GM23338 (cell line): ENCODE results near the gene KLHDC7B. TPM values are rescaled to one million over a fixed set of nuclear protein-coding genes. Genes with fewer than 3 reads are reported as not detected.

Source experiments
- ATAC-seq: fragments of 200-7000 bp; cut with Tn5 transposase; 3 replicates; pipeline ENCODE4 v1.9.1; 2020
- DNase-seq: peaks from one replicate; pipeline ENCODE4 v3.0.0-alpha.2; 2015; ENCODE audit warnings: low spot score
- H2AFZ ChIP-seq: fragments of 200-600 bp; sonication (generic); 2 replicates; pipeline ENCODE4 v1.8.0; 2016; ENCODE audit warnings: antibody characterized with exemption, mild to moderate bottlenecking, moderate library complexity
- H3F3A ChIP-seq: fragments of 200-600 bp; sonication (generic); replicated peaks from 2 replicates; pipeline ENCODE4 v1.8.0; 2017; ENCODE audit warnings: antibody characterized with exemption, mixed run types, low read depth
- H3K27ac ChIP-seq: fragments of 200-600 bp; sonication (generic); 2 replicates; pipeline ENCODE4 v1.6.1; 2016; ENCODE audit warnings: low read depth
- H3K27me3 ChIP-seq: fragments of 200-600 bp; sonication (generic); 2 replicates; pipeline ENCODE4 v1.8.0; 2016; ENCODE audit warnings: mild to moderate bottlenecking, mixed run types, moderate library complexity; ENCODE audit not compliant: insufficient read depth
- H3K36me3 ChIP-seq: fragments of 200-600 bp; sonication (generic); 2 replicates; pipeline ENCODE4 v1.8.0; 2016; ENCODE audit warnings: mild to moderate bottlenecking; ENCODE audit not compliant: insufficient read depth
- H3K4me1 ChIP-seq: fragments of 200-600 bp; sonication (generic); 2 replicates; pipeline ENCODE4 v1.8.0; 2016; ENCODE audit warnings: mild to moderate bottlenecking, moderate library complexity; ENCODE audit not compliant: insufficient read depth
- H3K4me2 ChIP-seq: fragments of 200-600 bp; sonication (generic); 2 replicates; pipeline ENCODE4 v1.7.1; 2017; ENCODE audit warnings: mixed run types
- H3K4me3 ChIP-seq: fragments of 200-600 bp; sonication (generic); 2 replicates; pipeline ENCODE4 v1.6.1; 2016; ENCODE audit warnings: mixed run types
- H3K79me2 ChIP-seq: fragments of 200-600 bp; sonication (generic); replicated peaks from 2 replicates; pipeline ENCODE4 v1.8.0; 2017; ENCODE audit warnings: mild to moderate bottlenecking; ENCODE audit not compliant: insufficient read depth
- H3K9me2 ChIP-seq: fragments of 200-600 bp; sonication (generic); 2 replicates; pipeline ENCODE4 v1.8.0; 2017; ENCODE audit not compliant: insufficient read depth
- H4K20me1 ChIP-seq: fragments of 200-600 bp; sonication (generic); replicated peaks from 2 replicates; pipeline ENCODE4 v1.8.0; 2017; ENCODE audit warnings: mild to moderate bottlenecking; ENCODE audit not compliant: insufficient read depth
- H3K27ac Mint-ChIP-seq: 2 replicates; pipeline ENCODE4 v1.8.0; 2020; ENCODE audit warnings: inconsistent platforms, mild to moderate bottlenecking, moderate library complexity, mixed read lengths
- H3K27me3 Mint-ChIP-seq: 3 replicates; pipeline ENCODE4 v1.8.0; 2022; ENCODE audit warnings: low read depth, mild to moderate bottlenecking, moderate library complexity, mixed read lengths, inconsistent platforms; ENCODE audit not compliant: insufficient read depth, poor library complexity
- H3K36me3 Mint-ChIP-seq: 3 replicates; pipeline ENCODE4 v1.8.0; 2021; ENCODE audit warnings: low read depth, mild to moderate bottlenecking, inconsistent platforms, moderate library complexity, mixed read lengths
- H3K4me1 Mint-ChIP-seq: 3 replicates; pipeline ENCODE4 v1.8.0; 2020; ENCODE audit warnings: mild to moderate bottlenecking, inconsistent platforms, mixed read lengths
- H3K4me3 Mint-ChIP-seq: 3 replicates; pipeline ENCODE4 v1.8.0; 2021; ENCODE audit warnings: moderate library complexity, mild to moderate bottlenecking, inconsistent platforms, mixed read lengths
- H3K9me3 Mint-ChIP-seq: 3 replicates; pipeline ENCODE4 v1.8.0; 2020; ENCODE audit warnings: moderate library complexity, mild to moderate bottlenecking, inconsistent platforms, mixed read lengths
- EZH2 ChIP-seq: fragments of 200-600 bp; sonication (generic); IDR thresholded peaks from one replicate; pipeline ENCODE4 v1.8.0; 2017; ENCODE audit warnings: antibody characterized with exemption, mild to moderate bottlenecking, low read depth; ENCODE audit not compliant: unreplicated experiment
- EZH2phosphoT487 ChIP-seq: fragments of 200-600 bp; sonication (generic); IDR thresholded peaks from one replicate; pipeline ENCODE4 v1.8.1; 2018; ENCODE audit warnings: antibody characterized with exemption; ENCODE audit not compliant: unreplicated experiment
- JUNB ChIP-seq: IDR thresholded peaks from one replicate; pipeline ENCODE4 v1.6.1; 2016; ENCODE audit warnings: antibody characterized with exemption; ENCODE audit not compliant: unreplicated experiment
- ZNF114 ChIP-seq: fragments of 250-450 bp; sonication (Bioruptor Pico); IDR thresholded peaks from 2 replicates; pipeline ENCODE4 v1.5.0; 2020; ENCODE audit warnings: mild to moderate bottlenecking, moderate library complexity
- ZNF331 ChIP-seq: fragments of 250-450 bp; sonication (Bioruptor Pico); IDR thresholded peaks from 2 replicates; pipeline ENCODE4 v1.5.0; 2020; ENCODE audit warnings: low read depth, mild to moderate bottlenecking, moderate library complexity
- polyA plus RNA-seq: library from polyadenylated mRNA; unstranded; fragments of >200 nt; fragmentation: Nextera tagmentation; extraction: Ambion mirVana; gene quantifications from 2 replicates; pipeline ENCODE4 v1.2.1, GENCODE V29; 2016
- total RNA-seq: library from RNA; depleted of rRNA; stranded (reverse); fragments of >200 nt; shearing (Covaris generic); gene quantifications from 2 replicates; pipeline ENCODE4 v1.2.3, GENCODE V29; 2014
- TF ChIP-seq, protein P1 (sequence below): fragments of 250-450 bp; sonication (Bioruptor Pico); IDR thresholded peaks from 2 replicates; pipeline ENCODE4 v1.5.0; 2020; ENCODE audit warnings: mild to moderate bottlenecking, moderate library complexity
- TF ChIP-seq, protein P2 (sequence below): IDR thresholded peaks from 2 replicates; pipeline ENCODE4 v1.6.1; 2016; ENCODE audit warnings: antibody characterized with exemption
- TF ChIP-seq, protein P3 (sequence below), 2 experiments: fragments of 200-600 bp in 1 of 2; sonication (generic) in 1 of 2; conservative IDR thresholded peaks; 2 replicates each; pipeline versions ENCODE4 v1.5.1 to v1.6.1; 2016 to 2017; ENCODE audit warnings: antibody characterized with exemption in 2 of 2, low read depth in 2 of 2, mild to moderate bottlenecking in 2 of 2, moderate library complexity in 1 of 2
- TF ChIP-seq, protein P4 (sequence below): IDR thresholded peaks from one replicate; pipeline ENCODE4 v1.6.1; 2018; ENCODE audit warnings: antibody characterized with exemption; ENCODE audit not compliant: unreplicated experiment

Gene KLHDC7B
- total and polyA plus RNA-seq, 2 experiments from 2014 or later, result not detected

DNA sequence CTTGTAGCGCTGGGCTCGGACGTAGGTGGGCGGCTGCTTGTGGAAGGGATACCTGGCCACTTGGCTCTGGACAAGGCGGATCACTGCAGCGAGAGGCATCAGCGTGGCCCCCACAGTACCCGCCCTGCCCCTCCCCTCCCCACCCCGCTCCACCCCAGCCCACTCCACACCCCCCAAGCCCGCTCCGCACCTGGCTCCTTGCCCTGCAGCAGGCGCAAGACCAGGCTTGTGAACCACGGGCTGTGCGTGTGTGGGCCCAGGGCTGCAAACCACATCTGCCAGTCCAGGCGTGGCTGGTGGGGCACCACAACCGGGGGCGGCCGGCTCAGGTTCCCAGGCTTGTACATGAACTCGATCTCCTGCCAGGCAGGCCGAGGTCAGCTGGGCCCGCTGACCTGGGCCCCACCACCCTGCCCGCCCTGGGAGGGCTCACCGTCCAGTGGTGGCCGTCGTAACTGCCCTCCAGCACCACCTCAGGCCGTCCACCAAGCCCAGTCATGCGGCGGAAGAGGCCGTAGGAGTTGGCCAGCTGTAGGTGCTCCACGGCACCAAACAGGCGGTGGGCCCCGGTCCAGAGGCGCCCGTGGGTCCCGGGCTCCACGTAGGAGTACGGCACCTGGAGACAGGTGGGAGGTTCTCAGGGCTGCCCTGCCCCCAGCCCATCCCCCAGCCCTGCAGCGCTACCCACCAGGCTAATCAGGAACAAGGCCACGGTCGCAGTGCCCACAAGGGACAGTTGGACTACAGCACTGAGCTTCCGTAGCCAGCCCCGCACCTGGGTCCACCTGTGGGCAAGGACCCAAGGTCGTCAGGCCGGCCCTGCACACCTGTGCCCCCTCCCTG is 41.1 kb upstream of the KLHDC7B start (continued):
- TF ChIP-seq, protein P1, sequence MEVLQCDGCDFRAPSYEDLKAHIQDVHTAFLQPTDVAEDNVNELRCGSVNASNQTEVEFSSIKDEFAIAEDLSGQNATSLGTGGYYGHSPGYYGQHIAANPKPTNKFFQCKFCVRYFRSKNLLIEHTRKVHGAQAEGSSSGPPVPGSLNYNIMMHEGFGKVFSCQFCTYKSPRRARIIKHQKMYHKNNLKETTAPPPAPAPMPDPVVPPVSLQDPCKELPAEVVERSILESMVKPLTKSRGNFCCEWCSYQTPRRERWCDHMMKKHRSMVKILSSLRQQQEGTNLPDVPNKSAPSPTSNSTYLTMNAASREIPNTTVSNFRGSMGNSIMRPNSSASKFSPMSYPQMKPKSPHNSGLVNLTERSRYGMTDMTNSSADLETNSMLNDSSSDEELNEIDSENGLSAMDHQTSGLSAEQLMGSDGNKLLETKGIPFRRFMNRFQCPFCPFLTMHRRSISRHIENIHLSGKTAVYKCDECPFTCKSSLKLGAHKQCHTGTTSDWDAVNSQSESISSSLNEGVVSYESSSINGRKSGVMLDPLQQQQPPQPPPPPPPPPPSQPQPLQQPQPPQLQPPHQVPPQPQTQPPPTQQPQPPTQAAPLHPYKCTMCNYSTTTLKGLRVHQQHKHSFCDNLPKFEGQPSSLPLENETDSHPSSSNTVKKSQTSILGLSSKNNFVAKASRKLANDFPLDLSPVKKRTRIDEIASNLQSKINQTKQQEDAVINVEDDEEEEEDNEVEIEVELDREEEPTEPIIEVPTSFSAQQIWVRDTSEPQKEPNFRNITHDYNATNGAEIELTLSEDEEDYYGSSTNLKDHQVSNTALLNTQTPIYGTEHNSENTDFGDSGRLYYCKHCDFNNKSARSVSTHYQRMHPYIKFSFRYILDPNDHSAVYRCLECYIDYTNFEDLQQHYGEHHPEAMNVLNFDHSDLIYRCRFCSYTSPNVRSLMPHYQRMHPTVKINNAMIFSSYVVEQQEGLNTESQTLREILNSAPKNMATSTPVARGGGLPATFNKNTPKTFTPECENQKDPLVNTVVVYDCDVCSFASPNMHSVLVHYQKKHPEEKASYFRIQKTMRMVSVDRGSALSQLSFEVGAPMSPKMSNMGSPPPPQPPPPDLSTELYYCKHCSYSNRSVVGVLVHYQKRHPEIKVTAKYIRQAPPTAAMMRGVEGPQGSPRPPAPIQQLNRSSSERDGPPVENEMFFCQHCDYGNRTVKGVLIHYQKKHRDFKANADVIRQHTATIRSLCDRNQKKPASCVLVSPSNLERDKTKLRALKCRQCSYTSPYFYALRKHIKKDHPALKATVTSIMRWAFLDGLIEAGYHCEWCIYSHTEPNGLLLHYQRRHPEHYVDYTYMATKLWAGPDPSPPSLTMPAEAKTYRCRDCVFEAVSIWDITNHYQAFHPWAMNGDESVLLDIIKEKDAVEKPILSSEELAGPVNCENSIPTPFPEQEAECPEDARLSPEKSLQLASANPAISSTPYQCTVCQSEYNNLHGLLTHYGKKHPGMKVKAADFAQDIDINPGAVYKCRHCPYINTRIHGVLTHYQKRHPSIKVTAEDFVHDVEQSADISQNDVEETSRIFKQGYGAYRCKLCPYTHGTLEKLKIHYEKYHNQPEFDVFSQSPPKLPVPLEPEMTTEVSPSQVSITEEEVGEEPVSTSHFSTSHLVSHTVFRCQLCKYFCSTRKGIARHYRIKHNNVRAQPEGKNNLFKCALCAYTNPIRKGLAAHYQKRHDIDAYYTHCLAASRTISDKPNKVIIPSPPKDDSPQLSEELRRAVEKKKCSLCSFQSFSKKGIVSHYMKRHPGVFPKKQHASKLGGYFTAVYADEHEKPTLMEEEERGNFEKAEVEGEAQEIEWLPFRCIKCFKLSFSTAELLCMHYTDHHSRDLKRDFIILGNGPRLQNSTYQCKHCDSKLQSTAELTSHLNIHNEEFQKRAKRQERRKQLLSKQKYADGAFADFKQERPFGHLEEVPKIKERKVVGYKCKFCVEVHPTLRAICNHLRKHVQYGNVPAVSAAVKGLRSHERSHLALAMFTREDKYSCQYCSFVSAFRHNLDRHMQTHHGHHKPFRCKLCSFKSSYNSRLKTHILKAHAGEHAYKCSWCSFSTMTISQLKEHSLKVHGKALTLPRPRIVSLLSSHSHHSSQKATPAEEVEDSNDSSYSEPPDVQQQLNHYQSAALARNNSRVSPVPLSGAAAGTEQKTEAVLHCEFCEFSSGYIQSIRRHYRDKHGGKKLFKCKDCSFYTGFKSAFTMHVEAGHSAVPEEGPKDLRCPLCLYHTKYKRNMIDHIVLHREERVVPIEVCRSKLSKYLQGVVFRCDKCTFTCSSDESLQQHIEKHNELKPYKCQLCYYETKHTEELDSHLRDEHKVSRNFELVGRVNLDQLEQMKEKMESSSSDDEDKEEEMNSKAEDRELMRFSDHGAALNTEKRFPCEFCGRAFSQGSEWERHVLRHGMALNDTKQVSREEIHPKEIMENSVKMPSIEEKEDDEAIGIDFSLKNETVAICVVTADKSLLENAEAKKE, result no peak

DNA sequence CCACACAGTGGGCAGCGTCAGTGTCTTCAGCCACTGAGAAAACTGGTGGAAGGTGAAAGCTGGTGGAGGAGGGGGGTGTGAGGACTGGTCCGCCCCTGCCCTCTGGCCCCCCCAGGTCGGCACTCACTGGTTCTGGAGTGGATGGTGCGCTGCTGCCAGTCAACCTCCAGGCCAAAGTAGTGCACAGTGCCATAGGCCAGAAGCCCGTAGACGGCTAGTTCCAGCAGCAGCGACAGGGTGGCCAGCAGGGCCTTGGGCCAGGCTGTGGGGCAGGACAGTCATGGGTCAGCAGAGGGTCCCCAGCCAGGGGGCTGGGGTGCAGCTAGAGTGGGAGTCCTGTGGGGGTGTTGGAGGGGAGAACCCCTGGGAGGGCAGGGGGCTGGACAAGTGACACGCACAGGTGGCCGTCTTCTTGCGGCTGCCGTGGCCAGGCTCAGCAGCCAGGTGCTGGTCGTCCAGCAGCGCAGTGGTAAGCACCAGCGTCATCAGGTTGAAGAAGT is 40.4 kb upstream of the KLHDC7B start:
- H3K36me3 ChIP-seq, result no peaks in the 10 kb centered on the region
- peaks cover 19% of the 10 kb centered on the region for H4K20me1 ChIP-seq
- DNase-seq (no peak), ATAC-seq (no peak)
- H3K4me3 ChIP-seq, result no peak overlapping the region
- H3K27ac Mint-ChIP-seq, result no peak overlapping the region
- H3K27me3 Mint-ChIP-seq, result peaks cover 9% of the 10 kb centered on the region
- peaks cover 20% of the 10 kb centered on the region for H3K79me2 ChIP-seq
- H3K27ac ChIP-seq, result no peak overlapping the region
- no peak overlapping the region for H3K4me2 ChIP-seq
- 0 out of 2 replicates have a peak, but pooled peaks cover 6% of the 10 kb centered on the region for H3F3A ChIP-seq
- no peaks in the 10 kb centered on the region for H3K9me2 ChIP-seq
- peaks cover 7% of the 10 kb centered on the region for H3K4me1 ChIP-seq
- peaks cover 10% of the 10 kb centered on the region for H3K4me1 Mint-ChIP-seq
- H3K9me3 Mint-ChIP-seq, result no peaks in the 10 kb centered on the region
- no peaks in the 10 kb centered on the region; the same call in 2 of the 3 replicates for H3K36me3 Mint-ChIP-seq
- no peak overlapping the region for H2AFZ ChIP-seq
- no peak overlapping the region for H3K4me3 Mint-ChIP-seq
- no peaks in the 10 kb centered on the region for H3K27me3 ChIP-seq
- no peak for TF ChIP-seq ZNF114 (CRISPR knock-in tag)
- TF ChIP-seq EZH2phosphoT487, result no peak
- TF ChIP-seq ZNF331 (CRISPR knock-in tag), result no peak
- TF ChIP-seq JUNB, result no peak
- TF ChIP-seq, protein P2, sequence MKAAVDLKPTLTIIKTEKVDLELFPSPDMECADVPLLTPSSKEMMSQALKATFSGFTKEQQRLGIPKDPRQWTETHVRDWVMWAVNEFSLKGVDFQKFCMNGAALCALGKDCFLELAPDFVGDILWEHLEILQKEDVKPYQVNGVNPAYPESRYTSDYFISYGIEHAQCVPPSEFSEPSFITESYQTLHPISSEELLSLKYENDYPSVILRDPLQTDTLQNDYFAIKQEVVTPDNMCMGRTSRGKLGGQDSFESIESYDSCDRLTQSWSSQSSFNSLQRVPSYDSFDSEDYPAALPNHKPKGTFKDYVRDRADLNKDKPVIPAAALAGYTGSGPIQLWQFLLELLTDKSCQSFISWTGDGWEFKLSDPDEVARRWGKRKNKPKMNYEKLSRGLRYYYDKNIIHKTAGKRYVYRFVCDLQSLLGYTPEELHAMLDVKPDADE, result no peak
- TF ChIP-seq, protein P3, sequence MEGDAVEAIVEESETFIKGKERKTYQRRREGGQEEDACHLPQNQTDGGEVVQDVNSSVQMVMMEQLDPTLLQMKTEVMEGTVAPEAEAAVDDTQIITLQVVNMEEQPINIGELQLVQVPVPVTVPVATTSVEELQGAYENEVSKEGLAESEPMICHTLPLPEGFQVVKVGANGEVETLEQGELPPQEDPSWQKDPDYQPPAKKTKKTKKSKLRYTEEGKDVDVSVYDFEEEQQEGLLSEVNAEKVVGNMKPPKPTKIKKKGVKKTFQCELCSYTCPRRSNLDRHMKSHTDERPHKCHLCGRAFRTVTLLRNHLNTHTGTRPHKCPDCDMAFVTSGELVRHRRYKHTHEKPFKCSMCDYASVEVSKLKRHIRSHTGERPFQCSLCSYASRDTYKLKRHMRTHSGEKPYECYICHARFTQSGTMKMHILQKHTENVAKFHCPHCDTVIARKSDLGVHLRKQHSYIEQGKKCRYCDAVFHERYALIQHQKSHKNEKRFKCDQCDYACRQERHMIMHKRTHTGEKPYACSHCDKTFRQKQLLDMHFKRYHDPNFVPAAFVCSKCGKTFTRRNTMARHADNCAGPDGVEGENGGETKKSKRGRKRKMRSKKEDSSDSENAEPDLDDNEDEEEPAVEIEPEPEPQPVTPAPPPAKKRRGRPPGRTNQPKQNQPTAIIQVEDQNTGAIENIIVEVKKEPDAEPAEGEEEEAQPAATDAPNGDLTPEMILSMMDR (conservative IDR thresholded peaks at IDR 0.05; ENCODE audit: low read depth in 2 of 2), result no peak
- TF ChIP-seq, protein P4, sequence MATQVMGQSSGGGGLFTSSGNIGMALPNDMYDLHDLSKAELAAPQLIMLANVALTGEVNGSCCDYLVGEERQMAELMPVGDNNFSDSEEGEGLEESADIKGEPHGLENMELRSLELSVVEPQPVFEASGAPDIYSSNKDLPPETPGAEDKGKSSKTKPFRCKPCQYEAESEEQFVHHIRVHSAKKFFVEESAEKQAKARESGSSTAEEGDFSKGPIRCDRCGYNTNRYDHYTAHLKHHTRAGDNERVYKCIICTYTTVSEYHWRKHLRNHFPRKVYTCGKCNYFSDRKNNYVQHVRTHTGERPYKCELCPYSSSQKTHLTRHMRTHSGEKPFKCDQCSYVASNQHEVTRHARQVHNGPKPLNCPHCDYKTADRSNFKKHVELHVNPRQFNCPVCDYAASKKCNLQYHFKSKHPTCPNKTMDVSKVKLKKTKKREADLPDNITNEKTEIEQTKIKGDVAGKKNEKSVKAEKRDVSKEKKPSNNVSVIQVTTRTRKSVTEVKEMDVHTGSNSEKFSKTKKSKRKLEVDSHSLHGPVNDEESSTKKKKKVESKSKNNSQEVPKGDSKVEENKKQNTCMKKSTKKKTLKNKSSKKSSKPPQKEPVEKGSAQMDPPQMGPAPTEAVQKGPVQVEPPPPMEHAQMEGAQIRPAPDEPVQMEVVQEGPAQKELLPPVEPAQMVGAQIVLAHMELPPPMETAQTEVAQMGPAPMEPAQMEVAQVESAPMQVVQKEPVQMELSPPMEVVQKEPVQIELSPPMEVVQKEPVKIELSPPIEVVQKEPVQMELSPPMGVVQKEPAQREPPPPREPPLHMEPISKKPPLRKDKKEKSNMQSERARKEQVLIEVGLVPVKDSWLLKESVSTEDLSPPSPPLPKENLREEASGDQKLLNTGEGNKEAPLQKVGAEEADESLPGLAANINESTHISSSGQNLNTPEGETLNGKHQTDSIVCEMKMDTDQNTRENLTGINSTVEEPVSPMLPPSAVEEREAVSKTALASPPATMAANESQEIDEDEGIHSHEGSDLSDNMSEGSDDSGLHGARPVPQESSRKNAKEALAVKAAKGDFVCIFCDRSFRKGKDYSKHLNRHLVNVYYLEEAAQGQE, result no peak
- TF ChIP-seq EZH2, result no peak
